Measurements from ENCODE around the gene SDR39U1.
A peak's percentile ranks its signal among the peaks of the same experiment; 100 is the strongest.
"Not testable (repeated sequence)": the region's sequence is repeated elsewhere in the genome, so short reads cannot be mapped to it uniquely, and the experiment has no call there.

Gene SDR39U1, protein sequence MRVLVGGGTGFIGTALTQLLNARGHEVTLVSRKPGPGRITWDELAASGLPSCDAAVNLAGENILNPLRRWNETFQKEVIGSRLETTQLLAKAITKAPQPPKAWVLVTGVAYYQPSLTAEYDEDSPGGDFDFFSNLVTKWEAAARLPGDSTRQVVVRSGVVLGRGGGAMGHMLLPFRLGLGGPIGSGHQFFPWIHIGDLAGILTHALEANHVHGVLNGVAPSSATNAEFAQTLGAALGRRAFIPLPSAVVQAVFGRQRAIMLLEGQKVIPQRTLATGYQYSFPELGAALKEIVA

GRCh38 chr14:24442240-24443052, at the start of gene SDR39U1:
TSS of gene SDR39U1 (minus strand) at chr14:24442776. CDS start at chr14:24442769, 7 bp downstream.
- Histone ChIP-seq H3K27ac (peak within 1 kb of the TSS; percentile 88 to 99 (median 95)), H3K9me3 (replicated peaks in 1 of 11) (peaks cover 19 to 32% (median 22%) of the 10 kb centered on the region in 11 experiments), H3K9ac (peak within 1 kb of the TSS; percentile 88 to 97 (median 91)), H3K4me1 (peaks cover 43 to 66% (median 60%) of the 10 kb centered on the region in 10 experiments), H3K36me3 (peaks cover 33 to 51% (median 41%) of the 10 kb centered on the region in 11 experiments), H3K27me3 (no peaks in the 10 kb centered on the region), H3K4me2 (peak within 1 kb of the TSS; percentile 91 to 99 (median 96)), H3K4me3 (peak within 1 kb of the TSS; percentile 70 to 85 (median 74)), H4K20me1 (peaks cover 0 to 26% (median 7%) of the 10 kb centered on the region in 11 experiments; a peak in 7 of 22 replicates)
- peak in 1 of 11 experiments; percentile 28; a peak in 1 of 22 replicates for TF ChIP-seq Cebpa-rat (IDR thresholded peaks at IDR 0.05)

DNA sequence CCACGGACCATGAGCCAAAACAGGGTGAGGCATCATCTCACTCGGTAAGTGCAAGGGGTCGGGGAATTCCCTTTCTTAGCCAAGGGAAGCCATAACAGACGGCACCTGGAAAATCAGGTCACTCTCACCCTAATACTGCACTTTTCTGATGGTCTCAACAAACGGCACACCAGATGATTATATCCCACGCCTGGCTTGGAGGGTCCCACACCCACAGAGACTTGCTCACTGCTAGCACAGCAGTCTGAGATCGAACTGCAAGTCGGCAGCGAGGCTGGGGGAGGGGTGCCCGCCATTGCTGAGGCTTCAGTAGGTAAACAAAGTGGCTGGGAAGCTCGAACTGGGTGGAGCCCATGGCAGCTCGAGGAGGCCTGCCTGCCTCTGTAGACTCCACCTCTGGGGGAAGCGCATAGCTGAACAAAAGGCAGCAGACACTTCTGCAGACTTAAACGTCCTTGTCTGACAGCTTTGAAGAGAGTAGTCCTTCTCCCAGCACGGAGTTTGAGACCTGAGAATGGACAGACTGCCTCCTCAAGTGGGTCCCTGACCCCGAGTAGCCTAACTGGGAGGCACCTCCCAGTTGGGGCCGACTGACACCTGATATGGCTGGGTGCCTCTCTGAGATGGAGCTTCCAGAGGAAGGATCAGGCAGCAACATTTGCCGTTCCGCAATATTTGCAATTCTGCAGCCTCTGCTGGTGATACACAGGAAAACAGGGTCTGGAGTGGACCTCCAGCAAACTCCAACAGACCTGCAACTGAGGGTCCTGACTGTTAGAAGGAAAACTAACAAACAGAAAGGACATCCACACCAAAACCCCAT, 49.2 kb upstream of the SDR39U1 start:
- H3K9ac ChIP-seq, H3K4me2 ChIP-seq, H3K27ac ChIP-seq, H4K20me1 ChIP-seq, H3K4me3 ChIP-seq, H3K36me3 ChIP-seq, H3K4me1 ChIP-seq, H3K27me3 ChIP-seq: not testable (repeated sequence)
- H3K9me3 ChIP-seq (replicated peaks in 1 of 11), result peaks cover 0 to 19% (median 5%) of the 10 kb centered on the region in 11 experiments; a peak in 7 of 22 replicates

- Histone ChIP-seq H3K4me3 (no peak overlapping the region), H3K27ac (peak overlapping the region in 4 of 11 experiments; percentile 2 to 32 (median 28); a peak in 4 of 22 replicates), H3K9ac (peak overlapping the region in 1 of 11 experiments; percentile 32; a peak in 1 of 22 replicates), H3K36me3 (no peaks in the 10 kb centered on the region), H4K20me1 (0 out of 22 replicates have a peak, but pooled peaks cover 0 to 4% (median 0%) of the 10 kb centered on the region in 11 experiments), H3K27me3 (no peaks in the 10 kb centered on the region), H3K4me1 (peaks cover 23 to 33% (median 27%) of the 10 kb centered on the region in 10 experiments), H3K4me2 (peak overlapping the region; percentile 39 to 83 (median 67)), H3K9me3 (replicated peaks in 1 of 11) (peaks cover 0 to 5% (median 3%) of the 10 kb centered on the region in 11 experiments; a peak in 12 of 22 replicates)
- no peak for TF ChIP-seq Cebpa-rat (IDR thresholded peaks at IDR 0.05)
Measured at GRCh38 chr14:24483604-24484252, 41.2 kb upstream of the SDR39U1 start.

DNA sequence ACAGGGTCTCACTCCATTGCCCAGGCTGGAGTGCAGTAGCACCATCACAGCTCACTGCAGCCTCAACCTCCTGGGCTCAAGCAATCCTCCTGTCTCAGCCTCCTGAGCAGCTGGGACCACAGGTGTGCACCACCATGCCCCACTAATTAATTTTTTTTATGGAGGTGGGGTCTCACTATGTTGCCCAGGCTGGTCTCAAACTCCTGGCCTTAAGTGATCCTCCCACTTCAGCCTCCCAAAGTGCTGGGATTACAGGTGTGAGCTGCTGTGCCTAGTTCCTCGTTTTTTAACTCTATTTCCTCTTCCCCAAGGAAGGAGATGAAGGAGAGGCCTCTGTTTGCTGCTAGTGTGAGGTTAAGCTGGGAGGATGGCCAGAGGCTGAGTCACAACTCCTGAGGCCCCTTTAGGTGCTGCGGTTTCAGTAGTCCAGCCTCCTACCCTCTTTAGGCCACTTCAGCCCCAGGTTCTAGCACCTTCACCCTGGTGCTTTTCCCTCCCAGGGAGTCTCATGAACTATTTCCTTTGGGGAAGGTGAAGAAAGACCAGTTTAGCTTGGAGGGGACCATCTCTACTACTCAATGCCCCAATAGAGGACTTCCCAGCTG, 40.2 kb upstream of the SDR39U1 start:
- H3K4me2 ChIP-seq, result peak overlapping the region; percentile 39 to 83 (median 67); a peak in 19 of 22 replicates

DNA sequence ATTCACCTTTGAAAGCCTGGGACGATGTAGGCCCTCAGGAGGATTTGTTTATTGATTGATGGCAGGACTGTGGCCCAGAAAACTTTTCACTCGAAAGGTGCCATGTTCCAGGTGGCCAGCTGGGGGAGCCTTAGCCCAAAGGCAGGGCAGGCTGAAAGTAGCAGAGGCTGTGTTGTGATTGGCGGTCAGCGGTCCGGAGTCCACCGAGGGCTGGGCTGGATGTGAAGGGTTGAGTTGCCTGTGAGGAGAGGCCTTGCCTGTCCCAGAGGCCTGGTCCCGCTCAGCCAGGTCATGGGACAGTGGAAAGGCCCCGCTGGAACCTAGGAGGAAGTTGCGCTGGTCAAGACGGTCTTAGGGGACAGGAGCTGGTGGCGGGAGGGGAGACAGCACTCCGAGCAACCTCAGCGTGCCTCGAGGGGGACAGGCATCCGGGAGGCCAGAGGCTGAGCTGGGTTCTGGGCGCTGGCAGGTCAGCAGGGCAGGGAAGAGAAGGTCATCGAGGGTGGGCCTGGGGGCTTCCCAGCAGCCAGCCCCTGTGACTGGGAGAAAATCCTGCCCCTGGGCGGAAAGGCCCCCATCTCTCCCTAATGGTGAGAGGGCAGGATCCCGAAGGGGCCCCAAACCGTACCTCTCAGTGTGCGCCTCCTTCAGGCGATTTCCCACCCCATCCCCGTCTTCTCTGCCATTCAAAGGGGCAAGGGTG, 39.2 kb upstream of the SDR39U1 start:
- peak overlapping the region in 2 of 11 experiments; percentile 1 to 29; a peak in 1 of 22 replicates for H3K9ac ChIP-seq
- peaks cover 23 to 33% (median 27%) of the 10 kb centered on the region in 10 experiments for H3K4me1 ChIP-seq
- H4K20me1 ChIP-seq, result 0 out of 22 replicates have a peak, but pooled peaks cover 0 to 4% (median 0%) of the 10 kb centered on the region in 11 experiments
- peaks cover 0 to 16% (median 6%) of the 10 kb centered on the region in 11 experiments; a peak in 12 of 22 replicates for H3K9me3 ChIP-seq (replicated peaks in 1 of 11)
- peak overlapping the region in 1 of 10 experiments; percentile 11; a peak in 1 of 20 replicates for H3K4me3 ChIP-seq
- TF ChIP-seq Cebpa-rat (IDR thresholded peaks at IDR 0.05), result no peak
- no peak overlapping the region for H3K27ac ChIP-seq
- H3K4me2 ChIP-seq, result peak overlapping the region in 10 of 11 experiments; percentile 10 to 55 (median 31); a peak in 11 of 22 replicates
- H3K36me3 ChIP-seq, result no peaks in the 10 kb centered on the region
- no peaks in the 10 kb centered on the region for H3K27me3 ChIP-seq

More for the DNA sequence above, 40.2 kb upstream of the SDR39U1 start:
- not testable (repeated sequence) for H4K20me1 ChIP-seq, H3K9ac ChIP-seq, H3K36me3 ChIP-seq, H3K27me3 ChIP-seq, H3K4me3 ChIP-seq
- H3K4me1 ChIP-seq, result peaks cover 23 to 33% (median 27%) of the 10 kb centered on the region in 10 experiments
- peaks cover 0 to 13% (median 6%) of the 10 kb centered on the region in 11 experiments; a peak in 12 of 22 replicates for H3K9me3 ChIP-seq (replicated peaks in 1 of 11)
- H3K27ac ChIP-seq, result 0 out of 22 replicates have a peak overlapping the region, but pooled peaks of 2 of the 11 experiments have one; percentile 9 to 31

DNA sequence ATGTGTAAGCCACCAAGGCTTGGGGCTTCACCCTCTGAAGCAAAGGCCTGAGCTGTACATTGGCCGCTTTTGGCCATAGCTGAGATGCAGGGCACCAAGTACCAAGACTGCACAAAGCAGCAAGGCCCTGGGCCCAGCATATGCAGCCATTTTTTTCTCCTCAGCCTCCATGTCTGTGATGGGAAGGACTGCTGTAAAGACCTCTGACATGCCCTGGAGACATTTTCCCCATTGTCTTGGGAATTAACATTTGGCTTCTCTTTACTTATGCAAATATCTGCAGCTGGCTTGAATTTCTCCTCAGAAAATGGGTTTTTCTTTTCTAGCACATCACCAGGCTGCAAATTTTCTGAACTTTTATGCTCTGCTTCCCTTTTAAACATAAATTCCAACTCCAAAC, 37.4 kb upstream of the SDR39U1 start:
- H3K4me2 ChIP-seq, H3K4me3 ChIP-seq, H3K36me3 ChIP-seq, H3K27ac ChIP-seq, H3K9ac ChIP-seq, H4K20me1 ChIP-seq, H3K27me3 ChIP-seq: not testable (repeated sequence)
- H3K4me1 ChIP-seq, result peaks cover 23 to 33% (median 26%) of the 10 kb centered on the region in 10 experiments
- peaks cover 0 to 16% (median 6%) of the 10 kb centered on the region in 11 experiments; a peak in 11 of 22 replicates for H3K9me3 ChIP-seq (replicated peaks in 1 of 11)

GRCh38 chr14:24475261-24475660, 32.7 kb upstream of the SDR39U1 start:
- H3K9ac ChIP-seq, result no peak overlapping the region
- H3K4me3 ChIP-seq, result no peak overlapping the region
- no peak for TF ChIP-seq Cebpa-rat (IDR thresholded peaks at IDR 0.05)
- peaks cover 0 to 36% (median 24%) of the 10 kb centered on the region in 11 experiments; a peak in 19 of 22 replicates for H3K9me3 ChIP-seq (replicated peaks in 1 of 11)
- no peaks in the 10 kb centered on the region for H3K36me3 ChIP-seq
- no peak overlapping the region for H3K27ac ChIP-seq
- no peaks in the 10 kb centered on the region for H4K20me1 ChIP-seq
- H3K4me2 ChIP-seq, result no peak overlapping the region
- no peaks in the 10 kb centered on the region for H3K4me1 ChIP-seq
- H3K27me3 ChIP-seq, result no peaks in the 10 kb centered on the region
